MM.1S (cell line): ENCODE results near the gene ANXA6.

Experiments used
- DNase-seq: peaks from one replicate; pipeline ENCODE4 v3.0.0-alpha.2; 2015
- H2AFZ ChIP-seq: fragments of 300-600 bp; sonication (generic); 2 replicates; pipeline ENCODE4 v1.6.0; 2016; ENCODE audit warnings: antibody characterized with exemption, low read length
- H3F3A ChIP-seq: fragments of 300-600 bp; sonication (generic); 2 replicates; pipeline ENCODE4 v1.6.1; 2016; ENCODE audit warnings: mild to moderate bottlenecking, antibody characterized with exemption, low read length, moderate library complexity, mixed read lengths; ENCODE audit not compliant: insufficient read depth
- H3K27ac ChIP-seq: fragments of 300-600 bp; sonication (generic); 2 replicates; pipeline ENCODE4 v1.5.1; 2016; ENCODE audit warnings: mild to moderate bottlenecking, low read length
- H3K27me3 ChIP-seq: fragments of 300-600 bp; sonication (generic); replicated peaks from 2 replicates; pipeline ENCODE4 v1.6.0; 2016; ENCODE audit warnings: low read length; ENCODE audit not compliant: insufficient read depth
- H3K36me3 ChIP-seq: fragments of 300-600 bp; sonication (generic); replicated peaks from 2 replicates; pipeline ENCODE4 v1.6.1; 2016; ENCODE audit warnings: mild to moderate bottlenecking, low read length, mixed read lengths; ENCODE audit not compliant: insufficient read depth
- H3K4me1 ChIP-seq: fragments of 300-600 bp; sonication (generic); 2 replicates; pipeline ENCODE4 v1.6.1; 2016; ENCODE audit warnings: low read length, mixed read lengths
- H3K4me2 ChIP-seq: fragments of 300-600 bp; sonication (generic); 2 replicates; pipeline ENCODE4 v1.6.0; 2016; ENCODE audit warnings: low read depth, low read length
- H3K4me3 ChIP-seq: fragments of 300-600 bp; sonication (generic); 2 replicates; pipeline ENCODE4 v1.5.1; 2016; ENCODE audit warnings: low read length, mixed read lengths
- H3K79me2 ChIP-seq: fragments of 300-600 bp; sonication (generic); 2 replicates; pipeline ENCODE4 v1.6.1; 2016; ENCODE audit warnings: mixed run types, low read length, mixed read lengths
- H3K9ac ChIP-seq: fragments of 300-600 bp; sonication (generic); 2 replicates; pipeline ENCODE4 v1.6.1; 2016; ENCODE audit warnings: low read length, mixed read lengths
- H3K9me2 ChIP-seq: fragments of 300-600 bp; sonication (generic); replicated peaks from 2 replicates; pipeline ENCODE4 v1.6.1; 2016; ENCODE audit warnings: mild to moderate bottlenecking, low read length, mixed read lengths; ENCODE audit not compliant: insufficient read depth
- H3K9me3 ChIP-seq: fragments of 300-600 bp; sonication (generic); replicated peaks from 2 replicates; pipeline ENCODE4 v1.6.1; 2016; ENCODE audit warnings: mild to moderate bottlenecking, low read length, mixed read lengths; ENCODE audit not compliant: insufficient read depth
- H4K20me1 ChIP-seq: fragments of 300-600 bp; sonication (generic); 2 replicates; pipeline ENCODE4 v1.6.1; 2016; ENCODE audit warnings: mild to moderate bottlenecking, low read length, moderate library complexity, mixed read lengths; ENCODE audit not compliant: insufficient read depth
- EZH2 ChIP-seq: fragments of 300-600 bp; sonication (generic); optimal IDR thresholded peaks from 2 replicates; pipeline ENCODE3; 2017; ENCODE audit warnings: low read depth, mild to moderate bottlenecking, antibody characterized with exemption, low read length, mixed read lengths
- EZH2phosphoT487 ChIP-seq: fragments of 300-600 bp; sonication (generic); IDR thresholded peaks from 2 replicates; pipeline ENCODE4 v1.6.1; 2018; ENCODE audit warnings: antibody characterized with exemption, low read length
- TF ChIP-seq, protein P1 (sequence below): fragments of 300-600 bp; sonication (generic); IDR thresholded peaks from 2 replicates; pipeline ENCODE4 v1.5.1; 2016; ENCODE audit warnings: antibody characterized with exemption, low read length, mixed read lengths

Gene ANXA6

DNA sequence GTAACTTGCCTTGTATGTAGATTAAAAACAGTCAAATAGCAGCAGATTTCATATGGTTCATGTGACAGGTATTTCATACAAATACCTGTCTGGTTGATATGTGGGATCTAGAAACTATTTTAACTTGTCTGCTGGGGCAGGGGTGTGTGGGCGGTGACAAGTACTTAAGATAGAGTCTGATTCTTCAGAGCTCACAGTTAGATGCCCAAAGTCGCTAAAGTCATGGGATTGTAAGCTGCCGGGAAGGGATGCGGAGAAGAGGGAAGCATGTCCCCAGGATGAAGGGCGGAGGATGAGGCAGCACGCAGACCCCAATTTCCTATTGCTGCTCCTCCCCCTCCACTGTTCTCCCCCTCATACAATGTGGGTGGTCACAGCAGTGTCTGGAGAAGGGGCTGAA lies 13.3 kb downstream of the ANXA6 start:
- H3K9me3 ChIP-seq = no peaks in the 10 kb centered on the region
- peaks cover 100% of the 10 kb centered on the region for H3K79me2 ChIP-seq
- no peaks in the 10 kb centered on the region for H3K27me3 ChIP-seq
- DNase-seq = no peak
- no peaks in the 10 kb centered on the region for H3K9me2 ChIP-seq
- peaks cover 26% of the 10 kb centered on the region for H3F3A ChIP-seq
- peak overlapping the region; percentile 61 for H3K4me2 ChIP-seq
- peak overlapping the region; percentile 73; the same call in 1 of the 2 replicates for H3K27ac ChIP-seq
- H3K36me3 ChIP-seq = no peaks in the 10 kb centered on the region; the same call in 1 of the 2 replicates
- no peak for TF ChIP-seq EZH2
- TF ChIP-seq EZH2phosphoT487 = no peak
- TF ChIP-seq, protein P1, sequence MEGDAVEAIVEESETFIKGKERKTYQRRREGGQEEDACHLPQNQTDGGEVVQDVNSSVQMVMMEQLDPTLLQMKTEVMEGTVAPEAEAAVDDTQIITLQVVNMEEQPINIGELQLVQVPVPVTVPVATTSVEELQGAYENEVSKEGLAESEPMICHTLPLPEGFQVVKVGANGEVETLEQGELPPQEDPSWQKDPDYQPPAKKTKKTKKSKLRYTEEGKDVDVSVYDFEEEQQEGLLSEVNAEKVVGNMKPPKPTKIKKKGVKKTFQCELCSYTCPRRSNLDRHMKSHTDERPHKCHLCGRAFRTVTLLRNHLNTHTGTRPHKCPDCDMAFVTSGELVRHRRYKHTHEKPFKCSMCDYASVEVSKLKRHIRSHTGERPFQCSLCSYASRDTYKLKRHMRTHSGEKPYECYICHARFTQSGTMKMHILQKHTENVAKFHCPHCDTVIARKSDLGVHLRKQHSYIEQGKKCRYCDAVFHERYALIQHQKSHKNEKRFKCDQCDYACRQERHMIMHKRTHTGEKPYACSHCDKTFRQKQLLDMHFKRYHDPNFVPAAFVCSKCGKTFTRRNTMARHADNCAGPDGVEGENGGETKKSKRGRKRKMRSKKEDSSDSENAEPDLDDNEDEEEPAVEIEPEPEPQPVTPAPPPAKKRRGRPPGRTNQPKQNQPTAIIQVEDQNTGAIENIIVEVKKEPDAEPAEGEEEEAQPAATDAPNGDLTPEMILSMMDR = no peak
- H3K4me1 ChIP-seq = peaks cover 86% of the 10 kb centered on the region
- no peak overlapping the region for H3K4me3 ChIP-seq
- H3K9ac ChIP-seq = no peak overlapping the region
- no peak overlapping the region for H2AFZ ChIP-seq
- H4K20me1 ChIP-seq = no peaks in the 10 kb centered on the region

DNA sequence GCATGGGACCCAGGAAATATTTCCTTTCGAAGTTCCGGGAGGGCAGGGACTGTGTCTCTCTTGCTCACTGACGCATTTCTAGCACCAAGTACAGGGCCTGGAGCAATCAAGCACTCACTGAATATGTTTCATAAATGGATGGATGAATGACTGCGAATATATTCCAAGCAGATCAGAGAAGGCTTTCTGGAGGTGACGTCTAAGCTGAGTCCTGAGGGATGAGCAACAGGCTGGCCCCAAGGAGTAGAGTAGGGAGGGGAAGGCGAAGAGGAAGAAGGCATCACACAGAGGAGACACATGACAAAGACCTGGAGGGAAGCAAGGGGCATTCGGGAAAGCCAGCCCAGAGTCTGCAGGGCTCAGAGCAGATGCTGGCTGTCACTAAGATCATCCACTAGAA lies 13.9 kb downstream of the ANXA6 start:
- H2AFZ ChIP-seq = no peak overlapping the region
- H3K9me2 ChIP-seq = no peaks in the 10 kb centered on the region
- peaks cover 3% of the 10 kb centered on the region for H3K36me3 ChIP-seq
- peaks cover 89% of the 10 kb centered on the region for H3K4me1 ChIP-seq
- H3K27ac ChIP-seq = peak overlapping the region; percentile 86; the same call in 1 of the 2 replicates
- H4K20me1 ChIP-seq = no peaks in the 10 kb centered on the region
- no peak overlapping the region for H3K9ac ChIP-seq
- H3K4me2 ChIP-seq = no peak overlapping the region
- H3K27me3 ChIP-seq = no peaks in the 10 kb centered on the region
- TF ChIP-seq EZH2 = no peak
- TF ChIP-seq, protein P1 = no peak
- no peak for TF ChIP-seq EZH2phosphoT487
- no peaks in the 10 kb centered on the region for H3K9me3 ChIP-seq
- peaks cover 100% of the 10 kb centered on the region for H3K79me2 ChIP-seq
- peaks cover 26% of the 10 kb centered on the region for H3F3A ChIP-seq
- no peak overlapping the region for H3K4me3 ChIP-seq
- DNase-seq = no peak

DNA sequence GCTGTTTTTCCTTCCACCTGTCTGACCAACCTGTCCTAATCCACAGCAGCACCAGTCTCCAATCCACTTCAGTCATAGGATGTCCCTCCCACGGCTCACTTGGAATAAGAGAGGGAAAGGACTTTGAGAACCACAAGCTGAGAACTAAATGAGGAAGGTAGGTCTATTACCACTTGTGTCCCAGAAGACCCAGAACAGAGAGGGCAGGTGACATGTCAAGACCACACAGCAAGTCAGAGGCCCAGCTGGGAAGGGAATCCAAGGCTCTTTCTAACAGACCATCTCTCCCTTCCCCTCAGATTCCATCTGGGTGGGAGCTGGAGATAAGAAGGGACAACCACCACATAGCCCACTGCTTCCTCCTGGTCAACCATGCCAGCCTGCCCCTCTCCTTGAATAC lies 14.6 kb downstream of the ANXA6 start:
- Histone ChIP-seq H3K9me3 (no peaks in the 10 kb centered on the region), H3K27ac (peak overlapping the region; percentile 86; the same call in 1 of the 2 replicates), H3K4me1 (peaks cover 89% of the 10 kb centered on the region), H3K9ac (no peak overlapping the region), H2AFZ (no peak overlapping the region), H3K4me3 (no peak overlapping the region), H3K36me3 (peaks cover 9% of the 10 kb centered on the region), H3K4me2 (peak overlapping the region; percentile 97; the same call in 1 of the 2 replicates), H3K27me3 (no peaks in the 10 kb centered on the region), H4K20me1 (no peaks in the 10 kb centered on the region), H3F3A (peaks cover 26% of the 10 kb centered on the region), H3K9me2 (no peaks in the 10 kb centered on the region), H3K79me2 (peaks cover 100% of the 10 kb centered on the region)
- no peak for DNase-seq
- TF ChIP-seq EZH2phosphoT487 (no peak), EZH2 (no peak)
- TF ChIP-seq, protein P1 = no peak
